ENCODE data around the gene SEC14L6. TPM values are rescaled to one million over a fixed set of nuclear protein-coding genes. Genes with fewer than 3 reads are reported as not detected.

The SEC14L6 gene
- total RNA-seq, 1 experiment from 2014 or later, result not detected

DNA sequence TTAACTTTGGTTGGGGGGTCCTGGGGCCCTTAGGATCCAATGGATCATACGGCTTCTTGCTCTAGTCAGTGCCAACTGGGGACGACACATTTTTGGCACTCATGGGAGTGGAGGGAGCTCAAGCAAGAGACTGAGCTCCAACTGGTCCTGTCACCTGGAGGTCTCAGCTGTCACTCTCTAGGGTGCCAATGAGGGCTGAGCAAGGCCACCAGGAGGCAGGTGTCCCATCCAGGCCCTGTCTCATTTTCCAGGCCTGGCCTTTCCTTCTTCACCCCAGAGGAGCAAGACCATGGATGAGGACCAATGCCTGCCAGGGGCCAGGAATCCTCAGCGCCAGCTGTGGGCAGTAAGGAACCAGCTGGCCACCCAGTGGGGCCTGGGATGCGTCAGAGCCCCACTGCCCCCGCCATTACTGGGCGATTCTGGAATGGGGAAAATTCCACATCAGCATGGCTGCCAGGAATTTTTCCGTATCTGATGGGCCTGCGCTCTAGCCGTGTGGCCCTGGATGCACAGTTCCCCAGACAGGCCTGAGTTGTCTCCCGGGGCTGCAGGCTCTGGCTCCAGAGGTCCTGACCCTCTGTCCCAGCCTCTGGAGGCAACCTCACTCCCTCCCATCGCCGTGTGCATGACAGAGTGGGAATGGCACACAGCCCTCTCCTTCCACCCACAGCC is 28.6 kb upstream of the SEC14L6 start:
- Histone ChIP-seq H3K4me1 (ENCODE audit: control insufficient read depth, insufficient read depth, low read length) (peaks cover 11% of the 10 kb centered on the region), H3K27ac (ENCODE audit: low read length) (no peak overlapping the region), H3K4me3 (ENCODE audit: low read depth in 2 of 2, low read length in 2 of 2) (peak overlapping the region in 1 of 2 experiments; percentile 16; a peak in 1 of 4 replicates), H3K36me3 (ENCODE audit: control insufficient read depth, insufficient read depth, low read length) (0 out of 2 replicates have a peak, but pooled peaks cover 2% of the 10 kb centered on the region), H3K9me3 (ENCODE audit: control insufficient read depth, insufficient read depth, low read depth, low read length) (no peaks in the 10 kb centered on the region), H3K27me3 (ENCODE audit: control insufficient read depth, insufficient read depth, low read length) (no peaks in the 10 kb centered on the region)
- intact Hi-C loops (cut with micrococcal nuclease; ENCODE audit: unreplicated experiment), result no loop called here
- ATAC-seq, result peak; percentile 55
- ChIA-PET CTCF (no interaction called here), POLR2A (no interaction called here)
- in situ Hi-C loops (cut with HindIII; ENCODE audit: low pct_unique_long_range_greater_than_20kb, low sequenced_read_pairs), result no loop called here
- no TSS peak for BruUV-seq (replicated peaks)
- TF ChIP-seq TCF7L2 (IDR thresholded peaks at IDR 0.05; ENCODE audit: low read depth, low read length) (no peak), POLR2AphosphoS5 (IDR thresholded peaks at IDR 0.05; ENCODE audit: low read depth, low read length) (no peak; the same call in 1 of the 2 replicates), SIN3A (IDR thresholded peaks at IDR 0.05; ENCODE audit: borderline replicate concordance, insufficient read depth, low read depth, low read length) (no peak), CTCF (IDR thresholded peaks at IDR 0.05) (no peak), REST (IDR thresholded peaks at IDR 0.05; ENCODE audit: insufficient read depth in 1 of 2, low read depth in 2 of 2, low read length in 1 of 2) (no peak)
- no peak for DNase-seq (ENCODE audit: low read depth, low spot score)

GRCh38 chr22:30574095-30574981 is 27.8 kb upstream of the SEC14L6 start, which contains the start of gene GAL3ST1:
GAL3ST1 (minus strand) TSS chr22:30574665; CDS start chr22:30557392, 17,273 bp downstream.
- ATAC-seq, result peak; percentile 39
- CTCF ChIA-PET, result no interaction called here

More at GRCh38 chr22:30574095-30574981, 27.8 kb upstream of the SEC14L6 start, which contains the start of gene GAL3ST1:
- in situ Hi-C loops (cut with HindIII; ENCODE audit: low pct_unique_long_range_greater_than_20kb, low sequenced_read_pairs), result no loop called here
- Histone ChIP-seq H3K27ac (ENCODE audit: low read length) (no peak within 1 kb of the TSS), H3K4me1 (ENCODE audit: control insufficient read depth, insufficient read depth, low read length) (peaks cover 11% of the 10 kb centered on the region), H3K9me3 (ENCODE audit: control insufficient read depth, insufficient read depth, low read depth, low read length) (no peaks in the 10 kb centered on the region), H3K4me3 (ENCODE audit: low read depth in 2 of 2, low read length in 2 of 2) (peak within 1 kb of the TSS in 1 of 2 experiments; percentile 16; a peak in 1 of 4 replicates), H3K36me3 (ENCODE audit: control insufficient read depth, insufficient read depth, low read length) (0 out of 2 replicates have a peak, but pooled peaks cover 2% of the 10 kb centered on the region), H3K27me3 (ENCODE audit: control insufficient read depth, insufficient read depth, low read length) (no peaks in the 10 kb centered on the region)
- TF ChIP-seq TCF7L2 (IDR thresholded peaks at IDR 0.05; ENCODE audit: low read depth, low read length), result no peak
- no peak for TF ChIP-seq SIN3A (IDR thresholded peaks at IDR 0.05; ENCODE audit: borderline replicate concordance, insufficient read depth, low read depth, low read length)
- no peak for TF ChIP-seq POLR2AphosphoS5 (IDR thresholded peaks at IDR 0.05; ENCODE audit: low read depth, low read length)
- no peak for TF ChIP-seq CTCF (IDR thresholded peaks at IDR 0.05)
- TF ChIP-seq REST (IDR thresholded peaks at IDR 0.05; ENCODE audit: insufficient read depth in 1 of 2, low read depth in 2 of 2, low read length in 1 of 2), result no peak
- DNase-seq (ENCODE audit: low read depth, low spot score), result no peak
- no TSS peak for BruUV-seq (replicated peaks)
- POLR2A ChIA-PET, result no interaction called here
- intact Hi-C loops (cut with micrococcal nuclease; ENCODE audit: unreplicated experiment), result no loop called here

Data from Panc1 (cell line).